Neuronal stem cell (in vitro differentiated cells): ENCODE results near the gene ABCD1.

Source experiments
- DNase-seq: peaks from one replicate; pipeline ENCODE4 v3.0.0-alpha.2; 2013; ENCODE audit warnings: low spot score
- H2AFZ ChIP-seq: one replicate; pipeline ENCODE4 v1.6.1; 2013; ENCODE audit warnings: mild to moderate bottlenecking, low read length, inconsistent platforms
- H2AK5ac ChIP-seq: 2 replicates; pipeline ENCODE4 v1.6.1; 2013; ENCODE audit warnings: low read depth, mild to moderate bottlenecking, inconsistent platforms, low read length, moderate library complexity, mixed read lengths
- H2BK120ac ChIP-seq: 2 replicates; pipeline ENCODE4 v1.6.1; 2013; ENCODE audit warnings: low read depth, mild to moderate bottlenecking, inconsistent platforms, low read length, moderate library complexity, mixed read lengths
- H2BK12ac ChIP-seq: one replicate; pipeline ENCODE4 v1.6.1; 2013; ENCODE audit warnings: low read length, inconsistent platforms
- H2BK15ac ChIP-seq: 2 replicates; pipeline ENCODE4 v1.6.1; 2013; ENCODE audit warnings: mild to moderate bottlenecking, low read length, inconsistent platforms, mixed read lengths
- H2BK5ac ChIP-seq: one replicate; pipeline ENCODE4 v1.6.1; 2013; ENCODE audit warnings: inconsistent platforms, mild to moderate bottlenecking, low read length, moderate library complexity
- H3K14ac ChIP-seq: one replicate; pipeline ENCODE4 v1.6.1; 2013; ENCODE audit warnings: low read length, inconsistent platforms
- H3K18ac ChIP-seq: 2 replicates; pipeline ENCODE4 v1.6.1; 2013; ENCODE audit warnings: low read length, inconsistent platforms
- H3K23ac ChIP-seq: 2 replicates; pipeline ENCODE4 v1.6.1; 2013; ENCODE audit warnings: low read depth, mild to moderate bottlenecking, mixed read lengths, low read length, inconsistent platforms; ENCODE audit not compliant: poor library complexity
- H3K27ac ChIP-seq: replicated peaks from 3 replicates; pipeline ENCODE4 v1.5.1; 2013; ENCODE audit warnings: low read length, inconsistent platforms
- H3K27me3 ChIP-seq, 3 experiments: 2 replicates each; pipeline ENCODE4 v1.6.1; 2013; ENCODE audit warnings: low read length in 3 of 3, mild to moderate bottlenecking in 2 of 3, inconsistent platforms in 1 of 3, low read depth in 1 of 3, mixed read lengths in 1 of 3, moderate library complexity in 1 of 3; ENCODE audit not compliant: control insufficient read depth in 3 of 3, insufficient read depth in 3 of 3
- H3K36me3 ChIP-seq, 2 donors: replicated peaks in 1 of 2; 2 replicates each; pipeline ENCODE4 v1.6.1; 2013; ENCODE audit warnings: low read length in 2 of 2; ENCODE audit not compliant: control insufficient read depth in 2 of 2, insufficient read depth in 2 of 2
- H3K4ac ChIP-seq: 2 replicates; pipeline ENCODE4 v1.6.1; 2013; ENCODE audit warnings: inconsistent platforms, mild to moderate bottlenecking, low read length, moderate library complexity
- H3K4me1 ChIP-seq, 2 donors: 1 replicate in 1 of 2; 2 replicates in 1 of 2; pipeline ENCODE4 v1.6.1; 2013; ENCODE audit warnings: low read length in 2 of 2, low read depth in 1 of 2; ENCODE audit not compliant: control insufficient read depth in 2 of 2, insufficient read depth in 1 of 2
- H3K4me2 ChIP-seq: one replicate; pipeline ENCODE4 v1.6.1; 2013; ENCODE audit warnings: mild to moderate bottlenecking, low read length, inconsistent platforms; ENCODE audit not compliant: insufficient read depth, poor library complexity, severe bottlenecking
- H3K4me3 ChIP-seq, 2 donors: 2 replicates each; pipeline ENCODE4 v1.5.1; 2013; ENCODE audit warnings: low read length in 2 of 2, mild to moderate bottlenecking in 2 of 2, inconsistent platforms in 1 of 2, moderate library complexity in 1 of 2
- H3K79me1 ChIP-seq: one replicate; pipeline ENCODE4 v1.6.1; 2013; ENCODE audit warnings: low read depth, mild to moderate bottlenecking, inconsistent platforms, low read length, moderate library complexity
- H3K9ac ChIP-seq: one replicate; pipeline ENCODE4 v1.6.1; 2013; ENCODE audit warnings: mild to moderate bottlenecking, low read depth, low read length, inconsistent platforms; ENCODE audit not compliant: poor library complexity
- H3K9me3 ChIP-seq, 2 donors: replicated peaks in 1 of 2; 2 replicates each; pipeline versions ENCODE3 to v1.6.1; 2013; ENCODE audit warnings: low read length in 2 of 2, mild to moderate bottlenecking in 2 of 2, inconsistent platforms in 1 of 2, low read depth in 1 of 2, mixed read lengths in 1 of 2, moderate library complexity in 1 of 2; ENCODE audit not compliant: control insufficient read depth in 2 of 2, insufficient read depth in 1 of 2
- H4K8ac ChIP-seq: one replicate; pipeline ENCODE4 v1.6.1; 2013; ENCODE audit warnings: low read depth, mild to moderate bottlenecking, inconsistent platforms, low read length, moderate library complexity
- H4K91ac ChIP-seq: one replicate; pipeline ENCODE4 v1.6.1; 2013; ENCODE audit warnings: low read length, low read depth, mild to moderate bottlenecking, inconsistent platforms; ENCODE audit not compliant: poor library complexity
- WGBS, 2 donors: extraction: QIAGEN DNeasy Blood & Tissue Kit; methylation state at CpG; one replicate each; pipeline ENCODE4 v1.1.7; 2013; ENCODE audit warnings: missing lambda C conversion rate in 2 of 2, mixed read lengths in 1 of 2; ENCODE audit not compliant: insufficient read length in 2 of 2, insufficient replicate concordance in 1 of 2; ENCODE audit errors: extremely low coverage in 2 of 2; 5-methylcytosine and 5-hydroxymethylcytosine counted together

ABCD1 gene

GRCh38 chrX:153775293-153776119 is 50.9 kb downstream of the ABCD1 start:
- DNase-seq = no peak
- no peak overlapping the region for H2BK5ac ChIP-seq
- H3K23ac ChIP-seq = no peak overlapping the region

GRCh38 chrX:153776120-153776599 is 51.5 kb downstream of the ABCD1 start:
- no peak overlapping the region for H3K14ac ChIP-seq
- no peak overlapping the region for H3K4ac ChIP-seq
- no peaks in the 10 kb centered on the region for H3K36me3 ChIP-seq
- WGBS, 2 donors = no CpG with 5 or more reads among the region's 20 CpGs
- no peak overlapping the region for H2BK15ac ChIP-seq
- no peaks in the 10 kb centered on the region for H3K9me3 ChIP-seq
- no peak overlapping the region for H2AK5ac ChIP-seq
- H2BK120ac ChIP-seq = no peak overlapping the region
- H3K27ac ChIP-seq = no peak overlapping the region
- H3K27me3 ChIP-seq = no peaks in the 10 kb centered on the region
- no peak for DNase-seq
- no peak overlapping the region for H3K23ac ChIP-seq
- no peak overlapping the region for H2AFZ ChIP-seq
- no peak overlapping the region for H2BK5ac ChIP-seq
- no peak overlapping the region for H4K8ac ChIP-seq
- H2BK12ac ChIP-seq = no peak overlapping the region
- no peaks in the 10 kb centered on the region for H3K79me1 ChIP-seq
- H3K18ac ChIP-seq = no peak overlapping the region
- H4K91ac ChIP-seq = no peak overlapping the region
- H3K4me3 ChIP-seq = no peak overlapping the region
- peaks cover 0 to 1% of the 10 kb centered on the region in 2 donors for H3K4me1 ChIP-seq
- no peak overlapping the region for H3K9ac ChIP-seq
- H3K4me2 ChIP-seq = no peak overlapping the region

More at GRCh38 chrX:153775293-153776119, 50.9 kb downstream of the ABCD1 start:
- no peaks in the 10 kb centered on the region for H3K79me1 ChIP-seq
- no peak overlapping the region for H4K91ac ChIP-seq
- no CpG with 5 or more reads among the region's 42 CpGs for WGBS, 2 donors
- no peak overlapping the region for H3K18ac ChIP-seq
- H2AFZ ChIP-seq = no peak overlapping the region
- H2BK15ac ChIP-seq = no peak overlapping the region
- H4K8ac ChIP-seq = no peak overlapping the region
- no peak overlapping the region for H3K4me3 ChIP-seq
- H2BK12ac ChIP-seq = no peak overlapping the region
- H2BK120ac ChIP-seq = no peak overlapping the region
- H3K27me3 ChIP-seq = no peaks in the 10 kb centered on the region
- no peaks in the 10 kb centered on the region for H3K9me3 ChIP-seq
- H3K27ac ChIP-seq = no peak overlapping the region
- H3K4me2 ChIP-seq = no peak overlapping the region
- H3K14ac ChIP-seq = no peak overlapping the region
- H3K9ac ChIP-seq = no peak overlapping the region
- H3K36me3 ChIP-seq = no peaks in the 10 kb centered on the region
- no peak overlapping the region for H3K4ac ChIP-seq
- no peak overlapping the region for H2AK5ac ChIP-seq
- H3K4me1 ChIP-seq = peaks cover 0 to 1% of the 10 kb centered on the region in 2 donors

GRCh38 chrX:153776611-153777045 is 52.0 kb downstream of the ABCD1 start:
- Histone ChIP-seq H3K4me2 (no peak overlapping the region), H3K27me3 (no peaks in the 10 kb centered on the region), H3K9ac (no peak overlapping the region), H3K27ac (no peak overlapping the region), H2BK120ac (no peak overlapping the region), H4K8ac (no peak overlapping the region), H2BK15ac (no peak overlapping the region), H3K23ac (no peak overlapping the region), H3K4me3 (no peak overlapping the region), H3K18ac (no peak overlapping the region), H2AFZ (no peak overlapping the region), H2BK5ac (no peak overlapping the region), H2AK5ac (no peak overlapping the region), H3K14ac (no peak overlapping the region), H3K4me1 (peaks cover 0 to 1% of the 10 kb centered on the region in 2 donors), H4K91ac (no peak overlapping the region), H3K4ac (no peak overlapping the region), H2BK12ac (no peak overlapping the region), H3K79me1 (no peaks in the 10 kb centered on the region), H3K36me3 (no peaks in the 10 kb centered on the region), H3K9me3 (no peaks in the 10 kb centered on the region)
- no peak for DNase-seq
- no CpG with 5 or more reads among the region's 22 CpGs for WGBS, 2 donors

- H3K36me3 ChIP-seq = no peaks in the 10 kb centered on the region
- no peak overlapping the region for H3K4me3 ChIP-seq
- no peak for DNase-seq
- peaks cover 0 to 1% of the 10 kb centered on the region in 2 donors for H3K4me1 ChIP-seq
- H2BK15ac ChIP-seq = no peak overlapping the region
- no CpG with 5 or more reads among the region's 34 CpGs for WGBS, 2 donors
- H2AFZ ChIP-seq = no peak overlapping the region
- no peak overlapping the region for H3K9ac ChIP-seq
- H3K14ac ChIP-seq = no peak overlapping the region
- no peaks in the 10 kb centered on the region for H3K9me3 ChIP-seq
- no peak overlapping the region for H3K18ac ChIP-seq
- no peak overlapping the region for H2BK5ac ChIP-seq
- no peak overlapping the region for H4K91ac ChIP-seq
- no peak overlapping the region for H3K27ac ChIP-seq
- H3K79me1 ChIP-seq = no peaks in the 10 kb centered on the region
- no peak overlapping the region for H4K8ac ChIP-seq
- H3K4me2 ChIP-seq = no peak overlapping the region
- no peak overlapping the region for H3K23ac ChIP-seq
- no peak overlapping the region for H2BK120ac ChIP-seq
- H3K27me3 ChIP-seq = no peaks in the 10 kb centered on the region
- H2BK12ac ChIP-seq = no peak overlapping the region
- no peak overlapping the region for H2AK5ac ChIP-seq
- H3K4ac ChIP-seq = no peak overlapping the region
Measured at GRCh38 chrX:153777261-153778090, 52.8 kb downstream of the ABCD1 start.
